Cardiac muscle cell (in vitro differentiated cells and primary cell): Measurements from ENCODE around the gene ARFGAP3. TPM values are rescaled to one million over a fixed set of nuclear protein-coding genes. Genes with fewer than 3 reads are reported as not detected.
A peak's percentile ranks its signal among the peaks of the same experiment; 100 is the strongest.

Experiments used
- DNase-seq, 2 donors: peaks; one replicate each; pipeline versions ENCODE4 v3.0.0 to v3.0.0-alpha.2; 2010 to 2017; ENCODE audit warnings: low read depth in 1 of 2, low spot score in 1 of 2
- H3K27ac ChIP-seq: fragments of 200-600 bp; sonication (generic); 2 replicates; pipeline ENCODE4 v1.5.1; 2016
- H3K27me3 ChIP-seq: fragments of 200-600 bp; sonication (generic); 2 replicates; pipeline ENCODE4 v1.6.0; 2016; ENCODE audit warnings: control low read depth
- H3K36me3 ChIP-seq: fragments of 200-600 bp; sonication (generic); 2 replicates; pipeline ENCODE4 v1.5.1; 2016; ENCODE audit warnings: control low read depth
- H3K4me1 ChIP-seq: fragments of 200-600 bp; sonication (generic); 2 replicates; pipeline ENCODE4 v1.8.1; 2017; ENCODE audit warnings: low read depth, mild to moderate bottlenecking, mixed run types
- H3K4me3 ChIP-seq: fragments of 200-600 bp; sonication (generic); 2 replicates; pipeline ENCODE4 v1.5.1; 2016; ENCODE audit warnings: mild to moderate bottlenecking
- H3K9me3 ChIP-seq: fragments of 200-600 bp; sonication (generic); 2 replicates; pipeline ENCODE4 v1.5.1; 2017; ENCODE audit warnings: low read depth, mild to moderate bottlenecking, control low read depth
- polyA plus RNA-seq: library from polyadenylated mRNA; unstranded; fragments of >200 nt; fragmentation: Nextera tagmentation; extraction: Ambion mirVana; gene quantifications from 2 replicates; pipeline ENCODE4 v1.2.1, GENCODE V29; 2016
- total RNA-seq: library from RNA; depleted of rRNA; stranded (reverse); fragments of >200 nt; gene quantifications from 2 replicates; pipeline ENCODE4 v1.2.3, GENCODE V29; 2016
- TF ChIP-seq, protein P1 (sequence below): IDR thresholded peaks from 2 replicates; pipeline ENCODE4 v1.5.1; 2012; ENCODE audit warnings: low read depth, mild to moderate bottlenecking, low read length

Gene ARFGAP3
- total and polyA plus RNA-seq, 2 experiments from 2014 or later: 26.3 to 38.2 TPM

DNA sequence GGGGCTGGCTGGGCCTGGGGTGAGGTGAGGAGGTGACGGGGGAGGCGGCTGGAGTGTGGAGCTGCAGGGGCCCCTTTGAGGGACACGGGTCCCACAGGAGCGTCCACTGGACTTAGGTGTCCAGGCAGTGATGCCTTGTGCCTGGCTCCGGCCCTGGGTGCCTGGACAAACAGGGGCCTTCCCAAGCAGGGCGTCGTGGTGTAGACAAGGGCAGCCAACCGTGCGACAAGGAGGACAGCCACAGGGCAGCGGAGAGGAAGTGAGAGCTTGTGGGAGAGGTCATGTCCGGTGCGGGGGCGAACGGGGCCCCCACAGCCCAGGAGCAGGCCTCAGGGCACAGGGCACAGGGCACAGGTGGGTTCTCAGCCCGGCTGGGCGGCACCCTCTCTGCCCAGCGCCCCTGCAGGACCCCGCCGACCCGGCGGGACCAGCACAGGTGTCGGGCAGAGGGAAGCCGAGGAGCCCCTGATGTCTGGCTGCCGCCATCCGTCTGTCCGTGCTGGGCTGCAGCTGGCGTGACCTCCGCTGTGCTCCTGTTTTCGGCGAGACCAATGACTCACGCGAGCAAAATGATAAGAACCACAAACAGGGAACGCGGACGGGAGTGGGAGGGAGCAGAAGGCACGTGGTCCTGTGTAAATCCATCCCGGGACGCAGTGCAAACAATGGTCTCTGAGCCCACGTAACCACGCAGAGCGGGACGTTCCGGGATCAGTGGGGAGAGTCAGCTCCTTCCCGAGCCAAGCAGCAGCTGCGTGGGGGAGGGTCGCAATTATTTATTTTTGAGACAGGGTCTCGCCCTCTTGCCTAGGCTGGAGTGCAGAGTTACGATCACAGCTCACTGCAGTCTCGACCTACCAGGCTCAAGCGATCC, 87.3 kb downstream of the ARFGAP3 start:
- H3K4me1 ChIP-seq: peaks cover 20% of the 10 kb centered on the region

DNA sequence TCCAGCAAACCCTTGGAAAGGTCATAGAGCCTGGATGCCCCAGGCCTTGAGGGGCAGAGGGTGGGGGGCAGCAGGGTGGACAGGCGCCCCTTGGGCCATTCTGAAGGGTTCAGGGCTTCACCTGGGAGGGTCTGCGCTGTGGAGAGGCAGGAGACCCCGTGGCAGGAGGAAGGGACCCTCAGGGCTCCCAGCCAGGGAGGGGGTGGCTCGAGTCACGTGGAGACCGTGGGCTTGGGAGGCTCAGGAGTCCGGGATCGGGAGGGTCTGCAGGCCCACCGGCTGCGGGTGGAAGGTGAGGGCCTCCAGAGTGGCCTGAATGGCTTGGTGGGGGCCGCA, 87.9 kb downstream of the ARFGAP3 start:
- no peak for DNase-seq
- H3K27me3 ChIP-seq: no peaks in the 10 kb centered on the region
- no peaks in the 10 kb centered on the region for H3K9me3 ChIP-seq
- no peak overlapping the region for H3K27ac ChIP-seq
- TF ChIP-seq, protein P1, sequence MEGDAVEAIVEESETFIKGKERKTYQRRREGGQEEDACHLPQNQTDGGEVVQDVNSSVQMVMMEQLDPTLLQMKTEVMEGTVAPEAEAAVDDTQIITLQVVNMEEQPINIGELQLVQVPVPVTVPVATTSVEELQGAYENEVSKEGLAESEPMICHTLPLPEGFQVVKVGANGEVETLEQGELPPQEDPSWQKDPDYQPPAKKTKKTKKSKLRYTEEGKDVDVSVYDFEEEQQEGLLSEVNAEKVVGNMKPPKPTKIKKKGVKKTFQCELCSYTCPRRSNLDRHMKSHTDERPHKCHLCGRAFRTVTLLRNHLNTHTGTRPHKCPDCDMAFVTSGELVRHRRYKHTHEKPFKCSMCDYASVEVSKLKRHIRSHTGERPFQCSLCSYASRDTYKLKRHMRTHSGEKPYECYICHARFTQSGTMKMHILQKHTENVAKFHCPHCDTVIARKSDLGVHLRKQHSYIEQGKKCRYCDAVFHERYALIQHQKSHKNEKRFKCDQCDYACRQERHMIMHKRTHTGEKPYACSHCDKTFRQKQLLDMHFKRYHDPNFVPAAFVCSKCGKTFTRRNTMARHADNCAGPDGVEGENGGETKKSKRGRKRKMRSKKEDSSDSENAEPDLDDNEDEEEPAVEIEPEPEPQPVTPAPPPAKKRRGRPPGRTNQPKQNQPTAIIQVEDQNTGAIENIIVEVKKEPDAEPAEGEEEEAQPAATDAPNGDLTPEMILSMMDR: no peak
- H3K4me1 ChIP-seq: peaks cover 14% of the 10 kb centered on the region
- no peaks in the 10 kb centered on the region for H3K36me3 ChIP-seq
- H3K4me3 ChIP-seq: no peak overlapping the region

More for the DNA sequence above, 87.3 kb downstream of the ARFGAP3 start:
- no peak overlapping the region for H3K27ac ChIP-seq
- no peak overlapping the region for H3K4me3 ChIP-seq
- TF ChIP-seq, protein P1: no peak
- no peaks in the 10 kb centered on the region for H3K9me3 ChIP-seq
- no peaks in the 10 kb centered on the region for H3K27me3 ChIP-seq
- DNase-seq: peak in 1 of 2 donors; percentile 93
- H3K36me3 ChIP-seq: no peaks in the 10 kb centered on the region

DNA sequence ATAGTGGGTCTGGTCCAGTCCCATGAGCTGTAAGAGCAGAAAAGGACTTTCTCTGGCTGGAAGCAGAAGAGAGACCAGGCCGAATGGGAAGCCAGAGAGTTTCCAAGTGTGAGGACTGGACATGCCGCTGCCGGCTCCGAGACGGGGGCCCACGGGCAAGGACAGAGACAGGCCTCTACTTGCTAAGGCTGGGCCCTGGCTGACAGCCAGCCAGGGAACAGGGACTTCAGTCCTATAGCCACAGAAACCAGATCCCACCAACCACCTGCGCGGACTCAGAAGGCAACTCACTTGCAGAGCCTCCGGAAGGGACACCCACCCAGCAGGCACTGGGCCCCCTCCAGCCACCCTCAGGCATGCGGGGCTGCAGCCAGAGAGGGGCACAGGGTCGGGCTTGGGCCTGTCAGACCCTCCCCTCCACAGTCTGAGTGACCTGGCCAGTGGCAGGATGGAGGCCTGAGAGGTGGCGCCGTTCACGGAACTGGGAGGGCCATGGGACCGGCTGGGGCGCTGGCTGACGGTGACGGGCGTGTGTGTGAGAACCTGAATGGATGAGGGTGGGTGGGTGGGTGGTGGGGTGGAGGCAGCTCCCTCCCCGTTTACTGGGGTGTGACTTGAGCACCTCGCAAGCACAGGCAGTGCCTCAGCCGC, 88.6 kb downstream of the ARFGAP3 start:
- TF ChIP-seq, protein P1: no peak
- Histone ChIP-seq H3K4me1 (peaks cover 7% of the 10 kb centered on the region), H3K36me3 (no peaks in the 10 kb centered on the region), H3K27me3 (no peaks in the 10 kb centered on the region), H3K9me3 (no peaks in the 10 kb centered on the region), H3K4me3 (no peak overlapping the region), H3K27ac (no peak overlapping the region)
- no peak for DNase-seq

DNA sequence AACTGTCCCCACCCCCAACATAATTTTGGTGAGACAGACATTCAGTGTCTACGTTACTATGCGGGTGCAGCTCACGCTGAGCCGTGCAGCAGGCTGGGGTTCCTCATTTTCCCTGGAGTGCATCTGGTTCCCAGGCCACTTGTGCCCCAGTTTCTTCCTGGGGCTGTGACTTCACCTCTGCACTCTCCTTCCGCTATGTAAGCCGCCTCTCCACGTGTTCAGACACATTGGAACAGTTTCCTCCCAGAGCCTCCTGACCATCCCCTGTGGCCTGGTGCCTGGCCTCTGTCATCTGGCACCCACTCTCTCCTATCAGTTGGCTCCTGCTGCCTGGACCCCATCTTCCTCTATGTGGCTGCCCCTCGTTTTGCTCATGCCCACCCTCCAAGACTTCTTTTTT, 90.2 kb downstream of the ARFGAP3 start:
- TF ChIP-seq, protein P1: no peak
- peak in 1 of 2 donors; percentile 58 for DNase-seq
- Histone ChIP-seq H3K9me3 (no peaks in the 10 kb centered on the region), H3K27ac (peak overlapping the region; percentile 60), H3K27me3 (no peaks in the 10 kb centered on the region), H3K4me1 (peaks cover 3% of the 10 kb centered on the region), H3K4me3 (no peak overlapping the region), H3K36me3 (no peaks in the 10 kb centered on the region)

DNA sequence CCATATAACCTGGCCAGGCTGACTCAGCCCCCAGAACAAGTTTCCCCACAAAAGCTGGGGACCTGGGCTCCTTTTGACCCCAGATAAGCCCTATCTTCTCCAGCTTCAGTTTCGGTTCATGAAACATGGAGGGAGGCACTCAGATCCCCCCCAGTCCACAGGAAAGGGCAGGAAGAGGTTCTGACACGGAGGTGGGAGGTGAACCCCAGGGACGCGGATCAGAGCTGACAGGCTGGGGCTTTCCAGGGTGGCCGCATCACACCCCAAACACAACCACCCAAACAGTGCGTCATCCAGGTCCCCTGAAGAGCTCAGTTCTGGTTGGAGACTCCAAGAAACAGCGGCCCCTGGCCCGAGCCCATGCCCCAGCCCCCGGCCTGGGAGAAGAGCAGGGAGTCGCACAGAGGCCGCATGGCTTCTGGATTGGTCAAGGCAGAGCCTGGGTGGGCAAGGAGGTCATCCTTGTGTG, 92.1 kb downstream of the ARFGAP3 start:
- Histone ChIP-seq H3K4me3 (no peak overlapping the region), H3K9me3 (no peaks in the 10 kb centered on the region), H3K36me3 (no peaks in the 10 kb centered on the region), H3K27me3 (no peaks in the 10 kb centered on the region), H3K27ac (no peak overlapping the region), H3K4me1 (peaks cover 3% of the 10 kb centered on the region)
- TF ChIP-seq, protein P1: no peak
- no peak for DNase-seq
